Stimulated activated CD8-positive, alpha-beta memory T cell treated with anti-CD3 and anti-CD28 coated beads, Interleukin-15, amount 100 ng/mL, for 48 hours (primary cell): ENCODE results near the gene ATP11A.
"Not testable (repeated sequence)": the region's sequence is repeated elsewhere in the genome, so short reads cannot be mapped to it uniquely, and the experiment has no call there.

Experiments
- DNase-seq, 2 donors: peaks; one replicate each; pipeline ENCODE4 v3.0.0-alpha.2; 2020; ENCODE audit warnings: low read depth in 2 of 2

The ATP11A gene

DNA sequence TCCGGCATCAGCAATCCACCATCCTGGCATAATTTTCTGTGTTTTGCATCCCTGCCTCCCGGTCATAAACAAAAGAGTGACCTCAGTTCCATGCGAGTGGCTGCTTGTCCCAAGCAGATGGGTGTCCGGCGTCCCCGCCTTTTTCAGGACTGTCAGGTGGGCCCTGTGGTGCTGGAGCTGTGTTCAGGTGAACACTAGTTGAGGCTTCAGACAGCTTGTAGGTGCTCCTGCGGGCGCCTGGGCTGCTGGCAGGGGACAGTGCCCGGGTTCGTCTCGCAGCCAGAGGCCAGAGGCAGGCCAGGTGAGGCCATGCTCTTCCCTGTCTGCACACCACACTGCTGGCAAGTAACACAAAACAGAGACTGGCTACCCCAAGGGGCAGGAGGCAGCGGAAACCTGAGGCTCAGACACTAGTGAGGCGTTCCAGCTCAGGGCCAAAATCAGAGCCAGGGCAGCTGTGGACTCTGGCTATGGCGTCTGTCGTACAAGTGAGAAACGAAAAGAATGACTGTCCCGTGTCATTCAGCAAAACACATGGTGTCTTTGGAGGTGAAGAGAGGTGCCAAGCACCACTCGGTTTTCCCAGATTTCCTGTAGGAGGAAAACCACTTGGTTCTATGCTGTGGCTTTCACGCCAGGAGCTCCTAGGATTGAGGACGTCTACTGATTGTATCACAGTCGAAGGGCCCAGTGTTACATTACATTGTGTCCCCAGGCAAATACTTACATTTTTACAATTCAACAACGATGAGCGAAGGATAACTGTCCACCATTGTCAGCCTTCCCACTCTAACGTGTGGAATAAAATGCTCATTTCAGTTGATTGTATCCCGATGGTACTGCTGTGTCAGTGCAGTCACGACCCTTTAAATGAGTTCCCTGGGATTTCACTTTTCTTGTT, 104.0 kb downstream of the ATP11A start:
- DNase-seq = no peak

DNA sequence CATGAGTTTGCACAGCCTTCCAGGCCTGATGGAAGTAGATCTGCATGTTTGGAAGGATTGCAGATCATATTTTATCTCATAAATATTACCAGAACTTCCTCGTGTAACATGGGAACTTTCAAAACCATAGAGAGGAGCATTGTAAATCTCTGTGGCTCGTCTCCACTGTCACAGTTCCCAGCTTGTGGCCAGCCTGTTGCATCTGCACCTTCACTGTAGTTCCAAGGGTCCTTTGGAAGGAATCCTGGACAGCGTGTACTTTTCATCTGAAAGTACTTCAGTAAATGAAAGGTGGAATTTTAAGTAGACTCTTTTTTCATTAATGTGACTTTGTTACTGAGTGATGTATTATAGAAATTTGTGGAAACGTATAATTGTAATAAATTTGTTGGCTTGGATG, 105.4 kb downstream of the ATP11A start:
- no peak for DNase-seq

DNA sequence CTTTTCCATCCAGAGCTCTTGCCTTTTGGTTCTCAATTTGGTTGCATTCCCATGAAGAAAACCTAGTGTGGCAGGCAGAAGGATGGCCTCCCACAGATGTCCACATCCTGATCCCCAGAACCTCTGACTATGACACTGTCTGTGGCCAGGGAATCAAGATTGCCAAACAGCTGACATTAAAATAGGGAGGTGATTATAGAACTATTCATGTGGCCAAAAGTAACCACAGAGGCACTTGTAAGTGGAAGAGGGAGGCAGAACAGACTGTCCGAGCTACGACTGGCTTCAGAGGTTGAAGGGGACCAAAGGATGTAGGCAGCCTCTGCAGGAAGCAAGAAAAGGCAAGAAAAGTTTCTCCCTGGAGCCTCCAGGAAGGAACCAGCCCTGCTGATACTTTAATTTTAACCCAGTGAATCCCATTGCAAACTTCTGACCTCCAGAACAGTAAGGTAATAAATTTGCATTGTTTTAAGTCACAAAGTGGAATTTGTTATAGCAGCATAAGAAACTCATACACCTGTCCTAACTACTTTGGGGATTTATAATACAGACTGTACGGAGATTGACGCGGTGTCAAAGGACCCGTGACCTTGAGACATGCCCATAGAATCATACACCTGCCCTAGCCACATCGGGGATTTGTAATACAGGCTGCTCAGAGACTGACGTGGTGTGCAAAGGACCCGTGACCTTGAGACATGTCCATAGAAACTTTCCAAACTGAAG, 106.5 kb downstream of the ATP11A start:
- DNase-seq = no peak

DNA sequence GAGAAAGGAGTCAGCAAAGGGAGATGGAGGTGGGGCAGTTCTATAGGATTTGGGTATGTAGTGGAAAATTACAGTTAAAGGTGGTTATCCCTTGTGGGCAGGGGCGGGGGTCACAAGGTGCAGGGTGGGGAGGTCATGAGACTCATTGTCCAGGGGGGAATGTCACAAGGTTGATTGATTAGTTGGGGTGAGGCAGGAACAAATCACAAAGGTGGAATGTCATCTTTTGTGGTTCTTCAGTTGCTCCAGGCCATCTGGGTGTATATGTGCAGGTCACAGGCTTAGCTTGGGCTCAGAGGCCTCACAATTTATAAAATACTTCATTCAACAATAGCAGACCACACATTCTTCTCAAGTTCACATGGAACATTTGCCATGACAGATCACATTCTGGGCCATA, 109.6 kb downstream of the ATP11A start:
- DNase-seq = no peak

DNA sequence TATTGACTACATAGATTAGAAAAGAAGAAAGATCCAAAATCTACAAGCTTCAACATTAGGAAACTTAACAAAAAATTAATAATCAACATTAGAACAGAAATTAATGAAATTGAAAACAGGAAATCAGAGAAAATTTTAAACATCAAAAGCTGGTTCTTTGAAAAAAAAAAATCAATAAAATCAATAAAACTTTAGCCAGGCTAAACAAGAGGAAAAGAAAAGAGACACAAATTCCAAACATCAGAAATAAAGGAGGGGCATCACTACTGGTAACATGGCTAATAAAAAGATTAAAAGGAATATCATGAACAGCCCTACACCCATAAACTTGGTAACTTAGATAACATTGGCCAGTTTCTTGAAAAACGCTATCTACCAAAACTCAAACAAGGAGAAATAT, 110.2 kb downstream of the ATP11A start:
- no peak for DNase-seq

DNA sequence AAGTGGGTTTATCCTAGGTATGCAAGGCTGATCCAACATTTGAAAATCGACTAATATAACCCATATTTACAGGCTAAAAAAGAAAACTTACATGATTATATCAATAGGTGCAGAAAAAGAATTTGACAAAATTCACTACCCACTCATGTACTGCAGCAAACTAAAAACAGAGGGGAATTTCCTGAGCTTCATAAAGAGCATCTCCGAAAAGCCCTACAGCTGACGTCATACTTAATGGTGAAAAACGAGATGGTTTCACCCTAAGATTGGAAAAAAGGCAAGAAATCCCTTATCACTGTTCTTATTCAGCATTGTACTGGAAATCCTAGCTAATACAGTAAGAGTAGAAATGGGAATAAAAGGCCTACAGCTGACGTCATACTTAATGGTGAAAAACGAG, 111.0 kb downstream of the ATP11A start:
- DNase-seq = not testable (repeated sequence)

DNA sequence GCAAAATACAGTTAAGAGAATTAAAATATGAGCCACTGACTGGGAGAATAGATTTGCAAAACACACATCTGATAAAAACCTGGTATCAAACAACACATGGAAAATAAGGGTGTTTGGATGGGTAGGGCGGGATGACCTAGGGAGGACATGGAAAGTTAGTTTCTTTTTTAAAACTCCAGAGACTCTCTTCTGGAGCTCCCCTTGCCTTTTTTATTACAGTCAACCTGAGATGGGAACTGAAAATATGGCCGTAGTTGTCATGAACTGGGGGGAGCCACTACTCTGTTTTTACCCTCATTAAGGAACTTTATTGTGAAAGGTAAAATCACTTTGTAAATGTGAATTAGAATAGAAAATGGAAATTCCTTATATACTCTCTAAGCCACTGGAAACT, 113.0 kb downstream of the ATP11A start:
- DNase-seq = no peak

DNA sequence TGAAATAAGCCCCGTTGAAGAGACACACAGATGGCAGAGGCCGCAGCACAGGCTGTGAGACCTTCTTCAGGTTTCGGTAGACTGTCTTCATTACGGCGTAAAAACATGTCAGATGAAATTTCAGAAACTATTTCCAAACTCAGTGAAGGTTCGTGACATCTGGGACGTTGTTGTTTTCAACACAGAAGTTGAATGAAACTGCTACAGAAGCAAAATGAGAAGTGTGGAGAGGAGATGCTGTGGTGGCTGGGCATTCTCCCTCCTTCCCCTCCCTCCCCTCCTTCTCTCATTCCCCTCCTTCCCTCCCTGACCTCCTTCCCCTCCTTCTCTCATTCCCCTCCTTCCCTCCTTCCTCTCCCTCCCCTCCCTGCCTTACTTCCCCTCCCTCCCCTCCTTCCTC, 113.6 kb downstream of the ATP11A start:
- DNase-seq = no peak

DNA sequence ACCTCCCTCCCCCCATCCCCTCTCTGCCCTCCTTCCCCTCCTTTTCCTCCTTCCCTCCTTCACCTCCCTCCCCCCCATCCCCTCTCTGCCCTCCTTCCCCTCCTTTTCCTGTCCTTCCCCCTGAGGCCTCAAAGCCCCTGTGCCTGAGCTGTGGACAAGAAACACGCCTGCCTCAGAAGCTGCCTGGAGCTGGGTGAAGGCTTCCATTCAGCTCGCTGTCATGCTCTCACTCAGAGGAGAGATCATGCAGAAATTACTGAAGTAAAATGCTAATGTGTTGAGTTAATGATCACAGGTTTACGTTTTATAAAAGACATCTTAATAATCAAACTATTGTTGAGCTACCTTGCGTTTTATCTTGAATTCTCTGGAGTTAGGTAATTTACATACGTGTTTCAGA, 114.5 kb downstream of the ATP11A start:
- DNase-seq = no peak

DNA sequence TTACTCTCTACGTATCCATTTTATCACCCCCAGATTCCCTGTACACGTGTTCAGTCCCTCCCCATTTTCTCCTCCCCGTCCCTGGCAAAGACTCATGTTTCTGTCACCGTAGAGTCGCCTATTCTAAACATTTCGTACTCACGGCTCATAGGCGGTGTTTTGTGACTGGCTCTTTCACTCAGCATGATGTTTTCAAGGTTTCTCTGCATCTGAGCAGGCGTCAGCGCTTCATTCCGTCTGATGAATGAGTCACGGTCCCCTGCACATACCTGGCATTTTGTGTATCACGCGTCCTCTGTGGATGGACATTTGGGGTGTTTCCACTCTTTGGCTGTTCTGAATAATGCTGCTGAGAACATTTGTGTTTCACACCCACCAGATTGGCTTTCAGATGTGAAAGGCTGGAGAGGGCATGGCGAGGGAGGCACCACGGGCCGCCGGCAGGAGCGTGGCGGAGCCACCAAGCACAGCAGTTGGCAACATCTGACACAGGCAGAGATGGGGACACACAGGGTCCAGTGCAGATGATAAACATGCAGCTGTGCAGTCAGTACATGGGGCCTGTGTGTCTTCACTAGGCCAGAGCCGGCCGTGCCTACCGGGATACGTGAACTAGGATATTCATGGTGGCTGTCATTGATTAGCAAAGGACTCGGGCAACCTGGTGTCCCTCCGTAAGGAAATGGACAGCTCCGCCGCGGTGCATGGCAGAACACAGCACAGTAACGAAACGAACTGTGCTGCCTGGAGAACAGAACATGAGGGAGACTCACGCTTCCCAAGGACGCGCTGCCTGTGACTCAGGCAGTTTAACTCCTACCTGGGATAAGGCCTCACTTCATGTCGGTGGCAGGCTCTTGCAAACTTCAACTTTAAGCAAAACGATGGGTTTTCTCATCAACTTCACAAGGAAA, 117.2 kb downstream of the ATP11A start:
- DNase-seq = no peak

DNA sequence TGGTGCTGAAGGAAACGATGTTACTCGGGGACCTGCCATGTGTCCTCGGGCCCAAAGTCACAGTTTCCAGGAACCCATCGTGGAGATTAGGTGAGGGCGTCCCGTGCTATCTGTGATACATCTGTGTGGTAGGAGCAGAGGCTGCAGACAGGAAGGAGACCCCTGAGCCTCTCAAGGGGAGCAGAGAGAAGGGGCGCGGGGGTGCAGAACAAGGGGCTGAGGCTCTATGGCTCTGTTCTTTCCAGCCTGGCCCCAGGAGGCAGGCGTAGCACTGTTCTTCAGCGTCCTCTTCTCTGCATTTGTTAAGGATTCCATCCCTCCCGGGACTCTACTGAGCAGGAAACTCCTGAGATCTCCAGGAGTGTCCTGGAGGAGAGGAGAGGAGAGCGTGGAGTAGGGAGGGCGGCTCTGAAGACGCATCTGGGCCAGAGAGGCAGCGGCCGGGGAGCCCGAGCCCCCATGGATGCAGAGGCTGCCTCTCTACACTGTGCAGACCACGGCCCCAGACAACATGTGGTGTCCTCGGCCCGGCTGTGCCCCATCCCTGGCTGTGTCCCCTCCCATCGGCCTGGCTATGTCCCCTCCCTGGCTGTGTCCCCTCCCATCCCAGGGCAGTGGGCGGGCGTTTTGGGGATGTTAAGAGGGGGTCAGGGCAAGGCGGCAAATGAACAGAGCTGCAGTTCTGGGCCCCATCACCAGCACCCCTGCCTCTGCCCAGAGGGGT, 118.0 kb downstream of the ATP11A start:
- DNase-seq = no peak

DNA sequence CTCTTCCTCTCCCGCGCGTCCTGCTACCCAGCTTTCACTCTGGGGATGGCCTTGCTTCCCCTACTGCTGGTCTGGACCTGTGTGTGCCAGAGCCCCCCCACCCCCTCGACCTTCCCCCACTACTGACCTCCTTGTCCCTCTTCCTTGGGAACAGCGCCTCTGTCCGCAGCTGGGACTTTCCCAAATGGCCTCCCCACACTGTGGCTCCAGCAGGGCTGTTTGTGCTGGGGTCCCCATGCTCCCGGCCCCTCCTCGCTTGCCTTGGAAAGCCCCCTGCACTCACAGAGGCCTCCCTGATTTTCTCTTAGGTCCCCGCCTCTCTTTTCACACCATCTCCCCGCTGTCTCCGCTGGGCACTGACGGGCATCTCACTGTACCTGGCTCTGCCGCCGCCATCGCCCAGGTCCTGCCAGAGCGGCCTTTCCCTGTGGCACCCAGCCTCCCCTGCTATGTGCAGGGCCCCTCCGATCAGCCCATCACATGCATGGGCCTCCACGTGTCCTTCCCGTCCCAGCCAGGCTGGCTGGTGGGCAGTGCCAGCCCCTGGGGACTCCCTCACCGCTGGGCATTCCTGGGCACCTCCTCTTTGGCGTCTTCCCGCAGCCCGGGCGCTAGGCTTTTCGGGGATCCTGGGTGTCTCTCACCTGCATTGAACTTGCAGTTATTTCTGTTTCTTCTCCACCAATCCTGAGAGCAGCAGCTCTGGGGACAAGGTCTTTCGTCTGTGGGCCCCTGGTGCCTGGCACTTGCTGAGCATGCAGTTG, 118.7 kb downstream of the ATP11A start:
- no peak for DNase-seq

DNA sequence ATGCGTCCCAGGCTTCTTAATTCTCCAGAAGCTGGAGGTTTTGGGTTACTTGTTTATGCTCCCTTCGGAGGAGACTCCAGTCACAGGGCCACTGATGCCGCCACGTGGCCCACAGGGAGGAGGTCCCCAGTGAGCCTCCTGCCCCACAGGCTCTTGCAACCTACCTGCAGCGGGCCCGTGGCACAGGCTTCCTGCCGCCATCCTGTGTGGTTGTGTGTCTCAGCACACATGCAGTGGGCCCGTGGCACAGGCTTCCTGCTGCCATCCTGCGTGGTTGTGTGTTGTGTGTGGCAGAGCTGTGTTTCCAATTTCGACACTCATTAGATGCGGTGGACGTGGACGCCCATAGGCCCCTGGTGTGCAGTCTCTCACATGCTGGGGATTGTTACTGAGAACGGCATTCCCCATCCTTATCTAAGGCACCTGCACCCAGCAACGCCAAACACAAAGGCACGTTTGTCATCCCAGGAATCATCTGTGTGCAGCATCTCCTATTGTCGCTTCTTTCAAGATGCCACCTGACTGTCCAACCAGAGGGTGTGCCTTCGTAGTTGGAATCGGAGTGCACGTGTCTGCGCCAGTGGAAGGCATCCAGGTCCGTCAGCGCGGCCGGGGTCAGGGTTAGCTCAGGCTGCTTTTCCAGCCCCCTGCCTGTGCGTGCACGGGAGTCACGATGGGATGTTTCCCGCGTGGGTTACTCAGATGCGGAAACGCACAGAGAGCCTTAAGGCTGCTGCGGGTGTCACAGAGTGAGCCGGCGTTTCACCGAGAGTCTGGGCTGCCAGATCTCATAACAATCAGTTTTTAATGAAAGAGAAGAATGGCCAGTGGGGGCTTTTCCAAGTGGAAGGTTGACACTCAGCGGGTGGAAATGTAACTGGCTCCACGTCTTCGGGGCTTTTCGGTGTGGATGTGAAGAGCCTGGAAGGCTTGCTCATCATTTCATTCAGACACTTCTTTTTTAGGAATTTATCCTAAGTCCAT, 119.8 kb downstream of the ATP11A start:
- no peak for DNase-seq

DNA sequence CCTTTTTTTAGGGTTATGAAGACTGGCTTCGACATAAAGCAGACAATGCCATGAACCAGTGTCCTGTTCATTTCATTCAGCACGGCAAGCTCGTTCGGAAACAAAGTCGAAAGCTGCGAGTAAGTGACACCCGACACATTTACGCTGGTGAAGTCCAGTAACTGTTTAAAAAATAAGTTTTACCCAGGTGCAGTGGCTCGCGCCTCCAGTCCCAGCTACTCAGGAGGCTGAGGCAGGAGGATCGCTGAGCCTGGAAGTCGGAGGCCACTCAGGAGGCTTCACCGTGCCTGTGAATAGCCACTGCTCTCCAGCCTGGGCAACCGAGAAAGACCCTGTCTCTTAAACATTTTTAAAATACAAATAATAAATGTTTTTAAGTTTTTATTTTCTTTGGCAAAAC, 120.8 kb downstream of the ATP11A start:
- DNase-seq = no peak

DNA sequence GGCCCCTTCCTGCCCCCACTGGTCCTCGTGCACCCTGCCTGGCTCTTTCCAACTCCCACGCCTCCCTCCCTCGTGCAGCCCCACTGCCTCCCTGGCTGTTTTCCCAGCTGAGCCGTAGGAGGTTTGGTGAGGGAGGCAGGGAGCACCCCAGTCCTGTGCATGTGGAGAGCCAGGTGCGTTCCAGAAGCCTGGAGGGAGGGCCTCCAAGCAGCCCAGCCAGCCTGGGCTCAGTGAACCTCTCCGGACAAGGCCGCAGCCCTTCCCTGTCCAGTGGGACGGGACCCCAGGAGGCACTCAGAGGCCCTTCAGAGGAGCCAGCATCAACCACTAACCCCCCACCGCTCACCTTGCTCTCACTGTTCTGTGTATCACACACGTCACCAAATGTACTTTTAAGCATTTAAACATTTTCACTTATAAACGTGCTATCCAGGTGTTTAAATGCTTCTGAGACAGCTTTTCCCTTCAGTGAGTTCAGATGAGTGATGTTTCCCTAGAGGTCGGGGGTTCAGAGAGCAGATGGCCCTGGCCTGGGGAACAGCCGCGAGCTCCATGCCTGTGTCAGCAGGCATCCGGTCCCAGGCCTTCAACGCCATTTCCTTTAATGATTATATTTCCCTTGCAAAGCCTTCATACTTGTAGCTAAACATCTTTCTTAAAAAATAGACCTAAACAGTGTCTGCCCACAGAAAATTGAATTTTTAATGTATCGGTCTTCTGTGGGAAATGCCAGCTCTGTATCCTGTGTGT, 122.6 kb downstream of the ATP11A start:
- no peak for DNase-seq

DNA sequence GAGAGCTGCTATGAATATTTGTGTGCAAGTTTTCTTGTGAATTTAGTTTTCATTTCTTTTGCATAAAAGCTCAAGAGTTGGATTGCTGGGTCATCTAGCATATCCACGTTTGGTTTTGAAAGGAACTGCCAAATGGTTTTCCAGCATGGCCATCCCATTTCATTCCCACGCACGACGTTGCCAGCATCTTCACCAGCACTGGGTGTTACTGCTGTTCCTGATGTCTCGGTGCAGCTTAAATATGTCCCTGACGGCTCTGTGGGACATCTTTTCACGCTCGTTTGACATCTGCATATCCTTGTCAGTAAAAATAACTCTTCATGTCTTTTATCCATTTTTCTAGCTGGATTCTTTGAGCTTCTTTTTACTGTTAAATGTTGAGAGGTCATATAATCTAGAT, 123.7 kb downstream of the ATP11A start:
- no peak for DNase-seq

DNA sequence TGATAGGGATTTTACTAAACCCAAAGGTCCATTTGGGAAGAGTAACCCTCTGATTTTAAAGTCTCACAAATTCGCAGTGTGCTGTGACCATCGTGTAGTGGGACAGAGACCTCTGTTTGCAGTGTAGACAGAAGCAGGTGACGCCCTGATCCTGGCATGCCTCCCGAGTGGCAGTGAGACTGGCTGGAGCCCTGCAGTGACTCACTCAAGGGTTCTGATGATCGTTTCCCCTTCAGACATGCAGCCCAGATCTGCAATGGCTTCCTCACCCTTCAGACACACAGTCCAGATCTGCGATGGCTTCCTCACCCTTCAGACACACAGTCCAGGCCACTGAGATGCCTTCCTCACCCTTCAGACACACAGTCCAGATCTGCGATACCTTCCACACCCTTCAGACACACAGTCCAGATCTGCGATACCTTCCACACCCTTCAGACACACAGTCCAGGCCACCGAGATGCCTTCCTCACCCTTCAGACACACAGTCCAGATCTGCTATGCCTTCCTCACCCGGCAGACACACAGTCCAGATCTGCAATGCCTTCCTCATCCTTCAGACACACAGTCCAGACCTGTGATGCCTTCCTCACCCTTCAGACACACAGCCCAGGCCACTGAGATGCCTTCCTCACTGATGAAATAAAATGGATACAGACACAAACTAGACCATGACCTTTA, 125.2 kb downstream of the ATP11A start:
- DNase-seq = no peak

DNA sequence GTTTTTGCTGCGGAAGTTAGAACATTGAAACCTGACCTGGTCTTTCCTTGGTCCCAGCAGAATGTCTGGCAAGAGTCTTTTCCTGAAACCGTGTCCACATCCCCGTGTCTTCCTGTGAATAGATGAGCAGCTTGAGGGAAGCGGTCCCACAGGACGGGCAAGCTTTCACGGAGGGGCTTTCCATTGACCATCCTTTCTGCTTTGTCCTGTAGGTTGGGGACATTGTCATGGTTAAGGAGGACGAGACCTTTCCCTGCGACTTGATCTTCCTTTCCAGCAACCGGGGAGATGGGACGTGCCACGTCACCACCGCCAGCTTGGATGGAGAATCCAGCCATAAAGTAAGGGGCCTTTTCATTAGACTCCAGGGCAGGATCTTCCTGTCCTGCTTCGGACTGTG, 126.0 kb downstream of the ATP11A start:
- DNase-seq = no peak
